ENCODE results near the gene SAPCD2.

DNA sequence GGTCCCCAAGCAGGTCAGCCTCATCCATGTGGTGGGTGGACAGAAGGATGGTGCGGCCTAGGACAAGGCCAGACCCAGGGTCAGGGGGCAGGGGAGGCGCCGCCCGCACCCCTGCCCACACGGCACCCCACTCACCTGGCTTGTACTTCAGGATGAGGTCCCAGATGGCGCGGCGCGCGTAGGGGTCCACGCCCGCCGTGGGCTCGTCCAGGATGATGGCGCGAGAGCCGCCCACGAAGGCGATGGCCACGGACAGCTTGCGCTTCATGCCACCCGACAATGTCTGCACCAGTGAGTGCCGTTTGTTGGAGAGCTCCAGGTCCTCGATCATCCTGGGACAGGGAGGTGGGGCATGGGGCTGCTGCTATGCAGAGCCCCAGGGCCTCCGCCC is 54.8 kb downstream of the SAPCD2 start:
- no peak for TF ChIP-seq POLR2A (IDR thresholded peaks at IDR 0.05)
- TF ChIP-seq, protein P1, sequence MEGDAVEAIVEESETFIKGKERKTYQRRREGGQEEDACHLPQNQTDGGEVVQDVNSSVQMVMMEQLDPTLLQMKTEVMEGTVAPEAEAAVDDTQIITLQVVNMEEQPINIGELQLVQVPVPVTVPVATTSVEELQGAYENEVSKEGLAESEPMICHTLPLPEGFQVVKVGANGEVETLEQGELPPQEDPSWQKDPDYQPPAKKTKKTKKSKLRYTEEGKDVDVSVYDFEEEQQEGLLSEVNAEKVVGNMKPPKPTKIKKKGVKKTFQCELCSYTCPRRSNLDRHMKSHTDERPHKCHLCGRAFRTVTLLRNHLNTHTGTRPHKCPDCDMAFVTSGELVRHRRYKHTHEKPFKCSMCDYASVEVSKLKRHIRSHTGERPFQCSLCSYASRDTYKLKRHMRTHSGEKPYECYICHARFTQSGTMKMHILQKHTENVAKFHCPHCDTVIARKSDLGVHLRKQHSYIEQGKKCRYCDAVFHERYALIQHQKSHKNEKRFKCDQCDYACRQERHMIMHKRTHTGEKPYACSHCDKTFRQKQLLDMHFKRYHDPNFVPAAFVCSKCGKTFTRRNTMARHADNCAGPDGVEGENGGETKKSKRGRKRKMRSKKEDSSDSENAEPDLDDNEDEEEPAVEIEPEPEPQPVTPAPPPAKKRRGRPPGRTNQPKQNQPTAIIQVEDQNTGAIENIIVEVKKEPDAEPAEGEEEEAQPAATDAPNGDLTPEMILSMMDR (IDR thresholded peaks at IDR 0.05 in 8 of 11, conservative IDR thresholded peaks at IDR 0.05 in 3 of 11), result no peak

All from spleen (tissue), 7 donors.